ENCODE measurements around the gene NPTXR.

DNA sequence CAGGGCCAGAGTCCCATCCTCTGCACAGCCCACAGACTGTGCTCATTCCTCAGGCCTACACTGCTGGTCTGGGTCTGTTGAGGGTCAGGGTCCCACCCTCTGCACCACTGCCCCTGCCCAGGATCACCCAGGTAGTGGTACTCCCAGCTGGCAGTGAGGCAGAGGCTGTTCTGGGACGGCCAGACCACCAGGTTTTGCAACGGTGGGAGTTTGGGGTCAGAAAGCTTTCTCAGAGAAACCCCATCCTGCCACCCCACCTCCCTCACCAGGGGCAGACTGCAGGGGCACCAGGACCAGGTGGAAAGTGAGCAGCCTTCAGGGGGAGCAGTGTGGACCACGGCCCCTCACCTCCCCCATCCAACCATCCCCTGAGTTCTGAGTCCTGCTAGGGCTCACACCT is 10.8 kb downstream of the NPTXR start:
- TF ChIP-seq POLR2A (IDR thresholded peaks at IDR 0.05) (no peak), CTCF (IDR thresholded peaks at IDR 0.05) (no peak)

Measured in thyroid gland (tissue), 4 donors.